WTC11 (cell line): ENCODE data around the gene ITGB4. TPM values are rescaled to one million over a fixed set of nuclear protein-coding genes. Genes with fewer than 3 reads are reported as not detected.

Experiments used
- ATAC-seq: fragments of 200-7000 bp; cut with Tn5 transposase; 2 replicates; pipeline ENCODE4 v1.10.0; 2021; ENCODE audit warnings: mild to moderate bottlenecking, moderate library complexity
- CTCF ChIA-PET: fragments of 300-600 bp; sonication (Branson Sonifier 250); formaldehyde crosslinking; loops from one replicate; lab custom pipeline; 2021; ENCODE audit warnings: antibody characterized with exemption; lab: Charles Lee
- POLR2A ChIA-PET: fragments of 350-600 bp; sonication (Branson Sonifier 250); formaldehyde crosslinking; loops from one replicate; lab custom pipeline; 2021; ENCODE audit warnings: antibody characterized with exemption; lab: Charles Lee
- DNase-seq: peaks from one replicate; pipeline ENCODE4 v3.0.0; 2021; ENCODE audit warnings: low spot score
- H3K27ac Mint-ChIP-seq: 2 replicates; pipeline ENCODE4 v1.8.0; 2021; ENCODE audit warnings: mixed read lengths
- H3K27me3 Mint-ChIP-seq: 2 replicates; pipeline ENCODE4 v1.8.0; 2021; ENCODE audit warnings: low read depth, mild to moderate bottlenecking, moderate library complexity, mixed read lengths
- H3K36me3 Mint-ChIP-seq: 2 replicates; pipeline ENCODE4 v1.8.0; 2021; ENCODE audit warnings: mixed read lengths
- H3K4me1 Mint-ChIP-seq: 2 replicates; pipeline ENCODE4 v1.8.0; 2022; ENCODE audit warnings: mixed read lengths
- H3K4me3 Mint-ChIP-seq: 2 replicates; pipeline ENCODE4 v1.8.0; 2021; ENCODE audit warnings: mild to moderate bottlenecking, moderate library complexity, mixed read lengths
- H3K9me3 Mint-ChIP-seq: 2 replicates; pipeline ENCODE4 v1.8.0; 2021; ENCODE audit warnings: mixed read lengths
- CBFB ChIP-seq: sonication (generic); formaldehyde crosslinking; IDR thresholded peaks from 2 replicates; pipeline ENCODE4 v1.8.1; 2022; ENCODE audit warnings: mild to moderate bottlenecking, low read depth, missing genetic modification reagents
- ESRRA ChIP-seq: sonication (generic); formaldehyde crosslinking; IDR thresholded peaks from 2 replicates; pipeline ENCODE4 v1.8.1; 2022; ENCODE audit warnings: mild to moderate bottlenecking, missing genetic modification reagents, borderline replicate concordance
- HMGXB4 ChIP-seq: sonication (generic); formaldehyde crosslinking; IDR thresholded peaks from 2 replicates; pipeline ENCODE4 v1.8.1; 2023; ENCODE audit warnings: mild to moderate bottlenecking, moderate library complexity, missing genetic modification reagents
- JAZF1 ChIP-seq: fragments of 250-450 bp; sonication (Bioruptor Pico); IDR thresholded peaks from 2 replicates; pipeline ENCODE4 v1.9.0; 2021; ENCODE audit warnings: moderate library complexity, mild to moderate bottlenecking, inconsistent platforms
- MXD4 ChIP-seq: fragments of 250-450 bp; sonication (Bioruptor Pico); IDR thresholded peaks from 2 replicates; pipeline ENCODE4 v1.8.0; 2021; ENCODE audit warnings: mild to moderate bottlenecking, moderate library complexity, borderline replicate concordance
- TCF7 ChIP-seq: sonication (generic); formaldehyde crosslinking; IDR thresholded peaks from 2 replicates; pipeline ENCODE4 v1.8.0; 2022; ENCODE audit warnings: mild to moderate bottlenecking, low read depth, missing genetic modification reagents, moderate library complexity
- USF1 ChIP-seq: sonication (generic); formaldehyde crosslinking; IDR thresholded peaks from 2 replicates; pipeline ENCODE4 v1.8.0; 2022; ENCODE audit warnings: mild to moderate bottlenecking, missing genetic modification reagents
- ZNF121 ChIP-seq: sonication (generic); formaldehyde crosslinking; IDR thresholded peaks from 2 replicates; pipeline ENCODE4 v1.8.0; 2023; ENCODE audit warnings: missing genetic modification reagents
- ZNF232 ChIP-seq: sonication (generic); formaldehyde crosslinking; IDR thresholded peaks from 2 replicates; pipeline ENCODE4 v1.8.0; 2022; ENCODE audit warnings: mild to moderate bottlenecking, missing genetic modification reagents
- ZNF263 ChIP-seq: sonication (generic); formaldehyde crosslinking; IDR thresholded peaks from 2 replicates; pipeline ENCODE4 v1.8.1; 2022; ENCODE audit warnings: low read depth, mild to moderate bottlenecking, moderate library complexity, missing genetic modification reagents
- total RNA-seq: library from RNA; stranded (reverse); gene quantifications from 3 replicates; pipeline ENCODE4 v1.2.3, GENCODE V29; 2021
- TF ChIP-seq, protein P1 (sequence below): sonication (generic); formaldehyde crosslinking; IDR thresholded peaks from 2 replicates; pipeline ENCODE4 v1.8.1; 2022; ENCODE audit warnings: mild to moderate bottlenecking, missing genetic modification reagents, moderate library complexity, borderline replicate concordance
- TF ChIP-seq, protein P2 (sequence below): fragments of 250-450 bp; sonication (Bioruptor Pico); conservative IDR thresholded peaks from 2 replicates; pipeline ENCODE4 v1.9.0; 2021; ENCODE audit warnings: mild to moderate bottlenecking
- TF ChIP-seq, protein P3 (sequence below): sonication (generic); formaldehyde crosslinking; IDR thresholded peaks from 2 replicates; pipeline ENCODE4 v1.8.0; 2023; ENCODE audit warnings: missing genetic modification reagents, mild to moderate bottlenecking, borderline replicate concordance
- TF ChIP-seq, protein P4 (sequence below): sonication (generic); formaldehyde crosslinking; IDR thresholded peaks from 2 replicates; pipeline ENCODE4 v1.8.0; 2023; ENCODE audit warnings: missing genetic modification reagents
- TF ChIP-seq, protein P5 (sequence below): fragments of 250-450 bp; sonication (Bioruptor Pico); IDR thresholded peaks from 2 replicates; pipeline ENCODE4 v1.9.0; 2021; ENCODE audit warnings: moderate library complexity, mild to moderate bottlenecking, inconsistent platforms, borderline replicate concordance
- TF ChIP-seq, protein P6 (sequence below): sonication (generic); formaldehyde crosslinking; IDR thresholded peaks from 2 replicates; pipeline ENCODE4 v1.8.0; 2022; ENCODE audit warnings: mild to moderate bottlenecking, missing genetic modification reagents
- TF ChIP-seq, protein P7 (sequence below): fragments of 250-450 bp; sonication (Bioruptor Pico); IDR thresholded peaks from 2 replicates; pipeline ENCODE4 v2.1.2; 2022; ENCODE audit warnings: mild to moderate bottlenecking, moderate library complexity

ITGB4 gene
- total RNA-seq, 1 experiment from 2014 or later: 9.5 TPM

- no peak overlapping the region for H3K27ac Mint-ChIP-seq
- no peaks in the 10 kb centered on the region; the same call in 1 of the 2 replicates for H3K27me3 Mint-ChIP-seq
- ChIA-PET POLR2A (no interaction called here), CTCF (interaction anchor here (0.9 to 1.6 kb wide), 4 partner anchors 21 to 66 kb away, joined by 3 to 5 read pairs (median 4); partner anchors contain the start of genes ITGB4 and SMIM5)
- TF ChIP-seq TCF7 (CRISPR knock-in tag): no peak
- no peak for TF ChIP-seq ZNF232 (CRISPR knock-in tag)
- TF ChIP-seq, protein P1, sequence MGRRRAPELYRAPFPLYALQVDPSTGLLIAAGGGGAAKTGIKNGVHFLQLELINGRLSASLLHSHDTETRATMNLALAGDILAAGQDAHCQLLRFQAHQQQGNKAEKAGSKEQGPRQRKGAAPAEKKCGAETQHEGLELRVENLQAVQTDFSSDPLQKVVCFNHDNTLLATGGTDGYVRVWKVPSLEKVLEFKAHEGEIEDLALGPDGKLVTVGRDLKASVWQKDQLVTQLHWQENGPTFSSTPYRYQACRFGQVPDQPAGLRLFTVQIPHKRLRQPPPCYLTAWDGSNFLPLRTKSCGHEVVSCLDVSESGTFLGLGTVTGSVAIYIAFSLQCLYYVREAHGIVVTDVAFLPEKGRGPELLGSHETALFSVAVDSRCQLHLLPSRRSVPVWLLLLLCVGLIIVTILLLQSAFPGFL (CRISPR knock-in tag): no peak
- TF ChIP-seq, protein P2, sequence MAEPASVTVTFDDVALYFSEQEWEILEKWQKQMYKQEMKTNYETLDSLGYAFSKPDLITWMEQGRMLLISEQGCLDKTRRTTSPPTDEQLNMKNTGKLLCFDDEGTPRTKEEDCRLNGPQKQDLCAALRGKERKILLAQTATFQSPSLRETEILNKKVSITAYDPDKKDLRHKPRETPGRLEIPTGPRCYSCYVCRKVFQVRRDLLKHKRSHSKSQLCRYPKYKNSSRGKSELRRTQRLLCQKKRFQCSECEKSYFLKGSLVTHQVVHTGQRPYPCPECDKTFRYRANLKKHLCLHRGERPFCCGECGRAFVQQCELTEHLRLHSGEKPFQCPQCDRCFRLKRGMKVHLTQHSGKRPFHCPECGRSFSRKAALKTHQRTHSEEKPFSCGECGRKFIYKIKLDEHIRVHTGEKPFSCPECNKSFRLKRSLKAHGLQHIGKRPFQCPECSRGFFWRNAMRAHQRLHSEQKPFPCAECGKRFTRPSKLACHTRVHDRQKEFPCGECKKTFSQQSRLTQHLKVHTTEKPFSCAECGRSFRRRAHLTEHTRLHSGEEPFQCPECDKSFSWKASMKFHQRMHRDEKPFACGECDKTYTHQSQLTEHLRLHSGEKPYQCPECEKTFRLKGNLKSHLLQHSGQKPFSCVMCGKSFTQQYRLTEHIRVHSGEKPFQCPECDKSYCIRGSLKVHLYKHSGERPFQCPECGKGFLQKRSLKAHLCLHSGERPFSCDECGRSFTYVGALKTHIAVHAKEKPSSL: no peak
- no peak for TF ChIP-seq HMGXB4 (CRISPR knock-in tag)
- TF ChIP-seq, protein P3, sequence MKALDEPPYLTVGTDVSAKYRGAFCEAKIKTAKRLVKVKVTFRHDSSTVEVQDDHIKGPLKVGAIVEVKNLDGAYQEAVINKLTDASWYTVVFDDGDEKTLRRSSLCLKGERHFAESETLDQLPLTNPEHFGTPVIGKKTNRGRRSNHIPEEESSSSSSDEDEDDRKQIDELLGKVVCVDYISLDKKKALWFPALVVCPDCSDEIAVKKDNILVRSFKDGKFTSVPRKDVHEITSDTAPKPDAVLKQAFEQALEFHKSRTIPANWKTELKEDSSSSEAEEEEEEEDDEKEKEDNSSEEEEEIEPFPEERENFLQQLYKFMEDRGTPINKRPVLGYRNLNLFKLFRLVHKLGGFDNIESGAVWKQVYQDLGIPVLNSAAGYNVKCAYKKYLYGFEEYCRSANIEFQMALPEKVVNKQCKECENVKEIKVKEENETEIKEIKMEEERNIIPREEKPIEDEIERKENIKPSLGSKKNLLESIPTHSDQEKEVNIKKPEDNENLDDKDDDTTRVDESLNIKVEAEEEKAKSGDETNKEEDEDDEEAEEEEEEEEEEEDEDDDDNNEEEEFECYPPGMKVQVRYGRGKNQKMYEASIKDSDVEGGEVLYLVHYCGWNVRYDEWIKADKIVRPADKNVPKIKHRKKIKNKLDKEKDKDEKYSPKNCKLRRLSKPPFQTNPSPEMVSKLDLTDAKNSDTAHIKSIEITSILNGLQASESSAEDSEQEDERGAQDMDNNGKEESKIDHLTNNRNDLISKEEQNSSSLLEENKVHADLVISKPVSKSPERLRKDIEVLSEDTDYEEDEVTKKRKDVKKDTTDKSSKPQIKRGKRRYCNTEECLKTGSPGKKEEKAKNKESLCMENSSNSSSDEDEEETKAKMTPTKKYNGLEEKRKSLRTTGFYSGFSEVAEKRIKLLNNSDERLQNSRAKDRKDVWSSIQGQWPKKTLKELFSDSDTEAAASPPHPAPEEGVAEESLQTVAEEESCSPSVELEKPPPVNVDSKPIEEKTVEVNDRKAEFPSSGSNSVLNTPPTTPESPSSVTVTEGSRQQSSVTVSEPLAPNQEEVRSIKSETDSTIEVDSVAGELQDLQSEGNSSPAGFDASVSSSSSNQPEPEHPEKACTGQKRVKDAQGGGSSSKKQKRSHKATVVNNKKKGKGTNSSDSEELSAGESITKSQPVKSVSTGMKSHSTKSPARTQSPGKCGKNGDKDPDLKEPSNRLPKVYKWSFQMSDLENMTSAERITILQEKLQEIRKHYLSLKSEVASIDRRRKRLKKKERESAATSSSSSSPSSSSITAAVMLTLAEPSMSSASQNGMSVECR (CRISPR knock-in tag): no peak
- no peak for TF ChIP-seq ZNF263 (CRISPR knock-in tag)
- TF ChIP-seq, protein P4, sequence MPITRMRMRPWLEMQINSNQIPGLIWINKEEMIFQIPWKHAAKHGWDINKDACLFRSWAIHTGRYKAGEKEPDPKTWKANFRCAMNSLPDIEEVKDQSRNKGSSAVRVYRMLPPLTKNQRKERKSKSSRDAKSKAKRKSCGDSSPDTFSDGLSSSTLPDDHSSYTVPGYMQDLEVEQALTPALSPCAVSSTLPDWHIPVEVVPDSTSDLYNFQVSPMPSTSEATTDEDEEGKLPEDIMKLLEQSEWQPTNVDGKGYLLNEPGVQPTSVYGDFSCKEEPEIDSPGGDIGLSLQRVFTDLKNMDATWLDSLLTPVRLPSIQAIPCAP (CRISPR knock-in tag): no peak
- TF ChIP-seq, protein P5, sequence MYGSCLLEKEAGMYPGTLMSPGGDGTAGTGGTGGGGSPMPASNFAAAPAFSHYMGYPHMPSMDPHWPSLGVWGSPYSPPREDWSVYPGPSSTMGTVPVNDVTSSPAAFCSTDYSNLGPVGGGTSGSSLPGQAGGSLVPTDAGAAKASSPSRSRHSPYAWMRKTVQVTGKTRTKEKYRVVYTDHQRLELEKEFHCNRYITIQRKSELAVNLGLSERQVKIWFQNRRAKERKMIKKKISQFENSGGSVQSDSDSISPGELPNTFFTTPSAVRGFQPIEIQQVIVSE (CRISPR knock-in tag): no peak
- no peak for TF ChIP-seq MXD4
- TF ChIP-seq, protein P6, sequence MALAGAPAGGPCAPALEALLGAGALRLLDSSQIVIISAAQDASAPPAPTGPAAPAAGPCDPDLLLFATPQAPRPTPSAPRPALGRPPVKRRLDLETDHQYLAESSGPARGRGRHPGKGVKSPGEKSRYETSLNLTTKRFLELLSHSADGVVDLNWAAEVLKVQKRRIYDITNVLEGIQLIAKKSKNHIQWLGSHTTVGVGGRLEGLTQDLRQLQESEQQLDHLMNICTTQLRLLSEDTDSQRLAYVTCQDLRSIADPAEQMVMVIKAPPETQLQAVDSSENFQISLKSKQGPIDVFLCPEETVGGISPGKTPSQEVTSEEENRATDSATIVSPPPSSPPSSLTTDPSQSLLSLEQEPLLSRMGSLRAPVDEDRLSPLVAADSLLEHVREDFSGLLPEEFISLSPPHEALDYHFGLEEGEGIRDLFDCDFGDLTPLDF (CRISPR knock-in tag): no peak
- H3K4me1 Mint-ChIP-seq: peaks cover 4% of the 10 kb centered on the region
- ATAC-seq: no peak
- H3K4me3 Mint-ChIP-seq: no peak overlapping the region
- DNase-seq: no peak
- H3K9me3 Mint-ChIP-seq: no peaks in the 10 kb centered on the region
- H3K36me3 Mint-ChIP-seq: peaks cover 51% of the 10 kb centered on the region
Observed at GRCh38 chr17:75698659-75699058, 22.6 kb upstream of the ITGB4 start.

GRCh38 chr17:75701288-75701687 is 20.0 kb upstream of the ITGB4 start:
- TF ChIP-seq JAZF1 (CRISPR knock-in tag) (no peak), CBFB (no peak), ZNF121 (CRISPR knock-in tag) (no peak), ZNF232 (CRISPR knock-in tag) (no peak), HMGXB4 (CRISPR knock-in tag) (no peak), ESRRA (CRISPR knock-in tag) (no peak), USF1 (CRISPR knock-in tag) (no peak)
- TF ChIP-seq, protein P7, sequence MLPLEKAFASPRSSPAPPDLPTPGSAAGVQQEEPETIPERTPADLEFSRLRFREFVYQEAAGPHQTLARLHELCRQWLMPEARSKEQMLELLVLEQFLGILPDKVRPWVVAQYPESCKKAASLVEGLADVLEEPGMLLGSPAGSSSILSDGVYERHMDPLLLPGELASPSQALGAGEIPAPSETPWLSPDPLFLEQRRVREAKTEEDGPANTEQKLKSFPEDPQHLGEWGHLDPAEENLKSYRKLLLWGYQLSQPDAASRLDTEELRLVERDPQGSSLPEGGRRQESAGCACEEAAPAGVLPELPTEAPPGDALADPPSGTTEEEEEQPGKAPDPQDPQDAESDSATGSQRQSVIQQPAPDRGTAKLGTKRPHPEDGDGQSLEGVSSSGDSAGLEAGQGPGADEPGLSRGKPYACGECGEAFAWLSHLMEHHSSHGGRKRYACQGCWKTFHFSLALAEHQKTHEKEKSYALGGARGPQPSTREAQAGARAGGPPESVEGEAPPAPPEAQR (CRISPR knock-in tag): no peak
- no peaks in the 10 kb centered on the region for H3K9me3 Mint-ChIP-seq
- ChIA-PET CTCF (interaction anchor here (0.6 kb wide), 1 partner anchor 20 kb away, joined by 4 read pairs; the partner anchor contains the start of gene ITGB4), POLR2A (interaction anchor here (0.6 kb wide), 1 partner anchor 17 kb away, joined by 3 read pairs; no protein-coding TSS in a partner anchor)
- ATAC-seq (no peak), DNase-seq (no peak)
- H3K36me3 Mint-ChIP-seq: peaks cover 51% of the 10 kb centered on the region
- H3K4me3 Mint-ChIP-seq: no peak overlapping the region
- no peaks in the 10 kb centered on the region; the same call in 1 of the 2 replicates for H3K27me3 Mint-ChIP-seq
- H3K4me1 Mint-ChIP-seq: no peaks in the 10 kb centered on the region
- H3K27ac Mint-ChIP-seq: no peak overlapping the region
